ENCODE data around the gene LAPTM5. TPM values are rescaled to one million over a fixed set of nuclear protein-coding genes. Genes with fewer than 3 reads are reported as not detected.

The LAPTM5 gene
- total RNA-seq, 1 donor from 2014 or later: 19.5 TPM

DNA sequence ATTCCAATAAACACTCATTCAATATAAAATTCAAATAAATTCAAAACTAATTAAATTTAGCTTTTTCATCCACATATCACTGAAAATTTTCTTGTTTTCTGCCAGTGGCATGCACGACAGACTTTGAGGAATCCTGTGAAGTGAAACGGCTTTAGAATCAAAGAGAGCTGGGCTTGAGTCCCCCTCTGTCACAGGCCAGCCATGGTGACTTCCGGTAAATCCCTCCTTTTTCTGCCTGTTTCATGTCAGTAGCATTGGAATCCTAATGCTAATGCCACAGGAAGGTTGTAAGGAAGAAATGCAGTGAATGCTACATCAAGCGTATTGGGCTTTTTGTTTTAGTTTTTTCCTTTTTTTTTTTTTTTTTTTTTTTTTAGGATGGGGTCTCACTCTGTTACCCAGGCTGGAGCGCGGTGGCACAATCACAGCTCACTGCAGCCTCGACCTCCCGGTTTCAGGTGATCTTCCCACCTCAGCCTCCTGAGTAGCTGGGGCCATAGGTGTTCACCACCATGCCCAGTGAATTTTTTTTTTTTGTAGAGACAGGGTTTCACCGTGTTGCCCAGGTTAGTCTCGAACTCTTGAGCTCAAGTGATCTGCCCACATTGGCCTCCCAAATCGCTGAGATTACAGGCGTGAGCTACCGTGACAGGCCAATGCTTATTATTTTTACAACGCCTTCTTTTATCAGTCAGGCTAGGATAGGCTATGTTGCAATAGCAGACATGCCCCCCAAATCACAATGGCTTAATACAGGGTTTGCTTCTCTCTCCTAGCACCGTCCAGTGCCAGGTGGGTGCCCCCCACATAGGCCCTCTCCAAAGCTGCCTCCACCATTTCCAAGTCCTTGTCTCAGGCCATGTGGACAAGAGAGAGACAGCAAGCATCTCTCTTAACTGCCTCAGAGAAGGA lies 30.5 kb downstream of the LAPTM5 start:
- no peak for ATAC-seq (ENCODE audit: poor library complexity)
- DNase-seq: no peak
- intact Hi-C loops (cut with DNase I): no loop called here

DNA sequence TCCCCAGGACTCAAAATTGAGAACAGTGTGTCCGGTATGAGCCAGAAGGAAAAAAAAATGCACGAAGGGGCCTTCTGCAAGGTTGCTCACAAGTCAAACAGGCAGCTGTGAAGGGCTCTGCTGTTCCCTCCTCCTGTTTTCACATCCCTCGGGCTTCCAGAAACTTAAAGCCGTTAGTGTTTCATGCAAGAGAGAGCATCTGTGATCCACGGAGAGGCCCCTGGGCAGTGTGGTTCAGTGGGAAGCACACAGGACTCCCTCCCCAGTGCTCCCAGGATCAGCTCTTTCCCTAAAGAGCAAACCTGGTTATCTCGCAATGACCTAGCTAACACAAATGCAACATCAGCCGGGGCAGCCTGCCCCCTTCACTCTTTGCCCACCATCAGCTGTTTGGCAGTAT lies 31.3 kb downstream of the LAPTM5 start:
- intact Hi-C loops (cut with DNase I): no loop called here
- ATAC-seq (ENCODE audit: poor library complexity): no peak
- no peak for DNase-seq

DNA sequence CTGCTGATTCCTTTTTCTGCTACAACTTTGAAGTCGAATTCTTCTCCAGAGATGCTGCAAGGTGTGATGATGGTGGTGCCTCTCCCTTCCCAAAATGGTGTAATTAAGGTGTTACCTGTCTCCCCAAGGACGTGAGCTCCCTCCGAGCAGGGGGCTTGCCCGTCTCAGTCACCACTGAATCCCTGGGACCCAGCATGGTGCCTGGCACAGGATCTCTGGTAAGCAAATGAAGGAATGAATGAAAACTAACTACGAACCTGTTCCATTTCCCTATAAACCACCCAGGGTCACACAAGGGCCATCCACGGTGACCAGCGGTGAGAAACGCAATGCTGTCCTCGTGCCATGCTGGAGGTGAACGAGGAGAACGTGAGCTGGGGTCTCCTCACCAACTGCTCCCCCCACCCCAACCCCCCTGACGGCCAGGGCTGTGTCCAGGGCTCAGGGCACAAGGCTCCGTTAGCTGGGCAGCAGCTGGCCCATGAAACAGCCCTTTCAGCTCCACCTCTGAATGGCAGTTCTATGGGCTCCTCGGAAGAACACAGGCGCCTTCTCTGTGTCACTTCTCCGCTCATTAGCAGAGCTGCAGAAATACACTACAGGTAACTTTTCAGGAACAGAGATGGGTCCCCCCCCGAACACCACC lies 32.0 kb downstream of the LAPTM5 start:
- intact Hi-C loops (cut with DNase I): no loop called here
- no peak for ATAC-seq (ENCODE audit: poor library complexity)
- DNase-seq: no peak

DNA sequence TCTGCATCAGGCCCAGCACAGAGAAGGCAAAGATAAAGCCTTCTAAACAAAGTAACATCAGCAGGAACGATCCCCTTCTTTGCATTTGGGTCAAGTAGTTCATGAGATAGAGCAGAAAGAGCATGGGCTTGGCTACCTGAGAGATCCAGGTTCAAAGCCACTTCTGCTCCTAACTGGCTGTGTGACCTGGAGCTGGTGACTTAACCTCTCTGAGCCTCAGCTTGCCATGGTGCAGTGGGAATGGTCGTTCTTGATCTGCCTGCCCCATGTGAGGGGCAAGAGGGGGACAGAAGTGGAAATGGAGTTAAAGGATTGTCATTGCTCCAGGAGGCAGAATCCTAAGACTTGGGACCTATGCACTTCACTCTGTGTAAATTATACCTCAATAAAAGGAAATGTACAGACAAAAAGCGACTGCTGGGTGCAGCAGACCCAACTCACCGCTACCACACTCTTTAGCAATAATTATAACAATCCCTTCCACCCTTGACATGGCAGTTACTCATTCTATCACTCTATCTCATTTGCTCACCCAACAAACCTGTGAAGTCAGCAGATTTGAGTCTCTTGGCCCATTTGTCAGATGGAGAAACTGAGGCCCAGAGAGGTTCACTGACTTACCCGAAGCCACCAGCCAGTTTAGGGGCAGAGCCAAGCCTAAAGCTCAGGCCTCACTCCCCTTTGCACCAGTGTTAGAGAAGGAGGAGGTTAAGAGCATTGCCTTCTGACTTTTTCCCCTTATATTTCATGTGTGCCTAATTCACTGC lies 32.7 kb downstream of the LAPTM5 start:
- intact Hi-C loops (cut with DNase I): loop anchor here (5.0 kb wide), 1 partner anchor 187 kb away; no protein-coding TSS in a partner anchor
- DNase-seq: no peak
- no peak for ATAC-seq (ENCODE audit: poor library complexity)

DNA sequence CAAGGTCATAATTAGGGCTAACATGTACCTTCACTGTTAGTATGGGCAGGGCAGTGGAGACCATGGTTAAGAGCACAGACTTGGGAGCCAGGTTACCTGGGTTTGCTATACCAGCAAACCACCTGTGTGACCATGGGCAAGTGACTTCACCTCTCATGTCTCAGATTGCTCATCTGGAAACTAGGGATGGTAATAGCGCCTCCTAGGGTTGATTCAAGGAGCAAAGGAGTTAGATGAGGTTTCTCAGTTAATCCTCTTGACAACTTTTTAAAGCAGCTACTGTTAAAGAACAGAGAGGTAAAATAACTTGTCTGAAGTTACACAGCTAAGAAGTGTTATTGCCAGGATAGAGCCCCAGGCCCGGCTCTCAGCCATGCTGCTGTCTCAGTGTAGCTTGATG lies 33.4 kb downstream of the LAPTM5 start:
- ATAC-seq (ENCODE audit: poor library complexity) (no peak), DNase-seq (no peak)
- intact Hi-C loops (cut with DNase I): loop anchor here (5.0 kb wide), 1 partner anchor 188 kb away; no protein-coding TSS in a partner anchor

DNA sequence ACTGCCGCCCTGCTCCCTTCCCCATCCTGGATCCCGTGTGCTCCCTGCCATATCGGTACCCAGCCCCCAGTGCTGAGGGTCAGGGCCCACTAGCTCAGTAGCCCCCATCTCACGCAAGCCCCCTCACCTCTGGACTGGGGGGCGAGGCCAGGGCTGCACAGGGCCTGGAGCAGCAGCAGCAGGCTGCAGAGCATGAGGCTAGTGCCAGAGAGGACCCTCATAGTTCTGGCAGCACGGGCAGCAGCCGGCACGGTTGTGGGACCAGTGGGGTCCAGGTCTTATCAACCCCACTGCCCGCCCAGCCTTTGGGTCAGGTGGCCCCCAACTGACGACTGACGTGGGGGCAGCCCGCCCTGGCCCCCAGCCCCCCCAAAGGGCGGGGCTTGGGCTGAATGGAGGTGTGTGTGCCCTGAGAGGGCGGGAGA lies 34.2 kb downstream of the LAPTM5 start, which contains the start of gene MATN1:
Gene MATN1, minus strand, starts transcription at position 255 of the 425 bp plus-strand sequence. Its CDS starts 34 bp downstream, at position 221.
- no peak for DNase-seq
- no peak for ATAC-seq (ENCODE audit: poor library complexity)
- intact Hi-C loops (cut with DNase I): loop anchor here (5.0 kb wide), 1 partner anchor 189 kb away; no protein-coding TSS in a partner anchor

DNA sequence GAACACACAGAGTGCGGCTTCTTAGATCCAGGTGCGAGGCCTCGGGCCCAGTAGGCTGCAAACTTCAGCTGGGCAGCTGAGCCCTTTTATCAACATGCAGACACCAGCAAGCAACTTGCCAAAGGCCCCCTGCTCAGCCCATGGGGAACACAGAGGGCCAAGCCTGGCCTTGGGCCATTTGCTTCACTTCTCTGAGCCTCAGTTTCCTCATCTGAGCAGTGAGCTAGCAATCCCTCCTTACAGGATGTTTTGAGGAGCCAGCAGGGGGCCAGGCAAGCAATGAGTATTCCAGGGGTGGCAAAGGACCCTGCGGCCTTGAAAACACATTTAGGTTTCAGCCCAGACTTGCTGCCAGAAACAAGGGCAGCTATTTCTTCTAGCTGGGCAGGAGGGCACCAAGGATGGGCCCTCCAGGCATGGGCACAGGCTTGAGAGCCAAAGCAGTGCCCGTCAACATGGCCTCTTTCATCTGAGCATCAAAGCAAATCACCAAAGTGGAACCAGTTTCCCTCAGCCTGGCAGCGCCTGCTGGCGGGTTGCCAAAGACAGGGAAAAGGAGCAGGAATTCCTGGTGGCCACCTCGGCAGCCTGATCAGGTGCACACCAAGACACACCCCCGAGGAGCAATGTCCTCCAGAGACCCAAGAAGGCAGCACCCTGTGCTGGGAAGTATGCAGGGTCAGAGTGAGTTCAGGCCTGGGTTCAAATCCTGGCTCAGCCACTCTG lies 35.6 kb downstream of the LAPTM5 start:
- ATAC-seq (ENCODE audit: poor library complexity) (no peak), DNase-seq (no peak)
- intact Hi-C loops (cut with DNase I): loop anchor here (5.0 kb wide), 1 partner anchor 190 kb away; no protein-coding TSS in a partner anchor

DNA sequence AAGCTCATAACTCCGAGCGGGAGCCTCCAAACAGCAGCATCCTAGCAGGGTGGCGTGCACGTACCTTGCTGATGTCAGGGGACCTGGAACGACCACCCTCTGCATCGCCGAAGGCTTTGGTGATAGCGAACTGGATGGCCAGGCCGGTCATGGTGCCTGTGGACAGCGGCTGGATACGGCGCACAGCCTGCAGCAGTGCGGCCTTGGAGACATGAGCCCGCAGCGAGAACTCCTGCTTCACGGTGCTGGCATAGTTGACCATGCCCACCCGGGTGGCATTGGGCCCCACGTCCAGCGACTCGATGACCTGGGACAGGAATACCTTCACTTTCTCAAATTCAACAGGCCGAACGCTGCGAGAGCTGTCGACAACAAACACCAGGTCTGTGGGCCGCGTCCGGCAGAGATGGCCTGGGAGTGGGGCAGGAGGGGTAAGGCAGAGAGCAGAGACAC lies 36.2 kb downstream of the LAPTM5 start:
- no peak for DNase-seq
- intact Hi-C loops (cut with DNase I): loop anchor here (5.0 kb wide), 1 partner anchor 191 kb away; no protein-coding TSS in a partner anchor

DNA sequence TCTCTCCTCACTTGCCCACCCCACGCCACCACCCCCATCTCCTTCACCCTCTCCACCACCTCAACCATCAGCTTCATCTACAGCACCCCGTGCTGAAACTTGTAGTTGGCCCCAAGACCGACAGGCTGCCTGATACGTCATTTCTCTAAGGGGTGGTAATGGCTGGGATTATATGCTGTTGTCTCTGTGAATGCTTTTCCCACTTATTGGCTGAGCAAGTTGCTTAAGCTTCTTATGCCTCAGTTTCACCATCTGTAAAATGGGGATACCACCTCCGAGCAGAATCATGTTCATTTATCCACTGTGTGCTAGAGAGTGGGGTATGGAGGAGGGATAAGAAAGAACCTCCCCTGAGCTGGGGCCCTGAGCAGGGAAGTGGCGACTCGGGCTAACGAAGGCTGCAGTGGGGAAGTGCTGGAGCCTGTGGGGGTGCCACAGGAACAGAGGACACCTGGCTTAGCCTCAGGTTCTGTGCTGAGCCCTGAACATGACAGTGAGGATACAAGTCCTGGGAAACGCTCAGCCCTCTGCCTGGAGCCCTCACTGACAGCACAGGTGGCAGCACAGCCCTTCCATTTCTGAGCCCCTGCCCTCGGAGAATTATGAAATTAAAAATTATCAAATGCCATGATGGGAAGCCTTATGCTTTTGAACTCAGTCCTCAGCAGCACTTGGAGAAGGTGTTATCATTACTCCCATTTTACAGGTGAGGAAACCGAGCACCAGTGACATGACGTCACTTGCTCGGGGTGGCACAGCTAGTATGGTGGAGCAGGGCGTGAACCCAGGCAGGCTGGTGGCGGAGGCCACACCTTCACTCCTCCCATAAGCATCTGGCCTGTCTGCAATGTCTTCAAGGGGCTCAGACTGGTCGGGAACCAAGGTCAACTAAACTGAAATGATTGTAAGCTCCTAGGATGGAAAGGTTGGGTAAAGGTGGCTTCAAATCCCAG lies 37.0 kb downstream of the LAPTM5 start:
- no peak for DNase-seq
- ATAC-seq (ENCODE audit: poor library complexity): no peak
- intact Hi-C loops (cut with DNase I): loop anchor here (5.0 kb wide), 1 partner anchor 192 kb away; no protein-coding TSS in a partner anchor

More for the DNA sequence above, 36.2 kb downstream of the LAPTM5 start:
- no peak for ATAC-seq (ENCODE audit: poor library complexity)

DNA sequence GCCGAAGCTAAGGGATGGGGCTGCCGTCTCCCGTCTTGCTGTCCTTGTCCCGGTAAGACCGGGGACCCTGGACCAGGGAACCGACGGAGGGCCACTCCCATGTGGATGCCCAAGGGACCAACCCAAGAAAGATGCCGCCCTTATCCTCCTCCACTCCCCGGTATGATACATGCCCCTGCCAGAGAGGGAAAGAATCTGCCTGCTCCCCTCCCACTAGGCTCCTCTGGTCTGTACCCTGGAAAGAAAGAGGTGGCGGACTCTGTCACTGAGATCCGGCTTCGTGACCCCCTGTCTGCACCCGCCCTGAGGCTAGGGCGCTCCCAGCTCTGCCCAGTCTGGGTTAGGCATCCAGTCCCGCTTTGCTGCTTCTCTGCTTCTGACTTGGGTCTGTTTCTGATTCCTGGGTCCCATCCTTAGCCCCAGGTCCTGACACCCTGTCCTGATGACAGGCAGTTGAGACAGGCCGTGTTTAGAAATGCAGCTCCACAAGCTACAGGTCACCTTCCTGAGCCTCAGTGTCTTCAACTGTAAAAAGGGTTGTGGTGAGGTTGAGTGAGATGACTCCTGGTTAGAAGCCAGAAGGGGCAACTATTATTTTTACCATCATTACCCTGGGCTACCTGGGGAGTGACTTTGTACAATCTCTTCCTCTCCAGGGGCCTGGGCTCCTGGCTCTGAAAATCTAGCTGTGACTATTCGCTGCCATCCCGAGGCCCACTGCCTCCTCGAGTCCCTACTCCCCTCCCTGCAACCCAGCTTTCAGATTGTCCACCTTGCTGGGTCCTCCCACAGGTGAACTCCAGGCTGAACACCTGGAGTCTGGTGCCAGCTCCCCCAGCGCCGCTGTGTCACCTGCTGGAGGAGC lies 37.9 kb downstream of the LAPTM5 start:
- ATAC-seq (ENCODE audit: poor library complexity) (no peak), DNase-seq (no peak)
- intact Hi-C loops (cut with DNase I): loop anchor here (2.0 to 5.0 kb wide), 2 partner anchors 59 to 193 kb away; no protein-coding TSS in a partner anchor

DNA sequence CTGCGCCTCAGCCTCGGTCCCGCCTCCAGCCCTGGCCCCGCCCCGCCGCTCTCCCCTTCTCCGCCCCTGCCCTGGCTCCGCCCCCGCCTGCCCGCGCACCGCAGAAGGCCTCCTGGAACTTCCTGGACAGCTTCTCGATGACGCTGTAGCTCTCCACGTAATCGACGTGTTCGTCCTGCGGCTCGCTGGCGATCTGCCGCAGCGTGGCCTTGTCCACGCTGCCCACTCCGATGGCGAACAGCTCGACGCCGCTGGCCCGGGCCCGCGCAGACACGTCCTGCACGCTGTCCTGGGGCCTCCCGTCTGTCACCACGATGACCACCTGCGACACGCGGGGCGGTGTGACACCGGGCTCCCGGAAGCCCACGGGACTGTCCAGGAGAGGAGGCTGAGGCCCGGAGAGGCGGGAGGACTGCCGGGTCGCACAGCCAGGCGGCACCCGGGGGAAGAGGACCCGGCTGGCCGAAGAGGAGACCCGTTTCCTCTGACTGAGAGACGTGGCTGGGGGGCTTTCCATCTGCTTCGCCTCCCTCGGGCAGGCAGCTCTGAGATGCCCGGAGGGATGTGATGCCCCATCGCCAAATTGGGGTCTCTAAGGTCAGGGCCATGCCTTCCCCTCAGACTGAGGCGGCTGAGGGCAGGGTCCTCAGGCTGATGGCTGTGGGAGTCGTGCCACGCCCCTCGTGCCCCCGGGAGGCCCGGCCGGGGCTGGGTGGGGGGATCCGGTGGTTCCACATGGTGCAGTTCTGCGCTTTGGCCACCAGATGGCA lies 38.8 kb downstream of the LAPTM5 start:
- ATAC-seq (ENCODE audit: poor library complexity): peak; percentile 91
- DNase-seq: peak; percentile 86
- intact Hi-C loops (cut with DNase I): loop anchor here (2.0 kb wide), 1 partner anchor 60 kb away; no protein-coding TSS in a partner anchor

DNA sequence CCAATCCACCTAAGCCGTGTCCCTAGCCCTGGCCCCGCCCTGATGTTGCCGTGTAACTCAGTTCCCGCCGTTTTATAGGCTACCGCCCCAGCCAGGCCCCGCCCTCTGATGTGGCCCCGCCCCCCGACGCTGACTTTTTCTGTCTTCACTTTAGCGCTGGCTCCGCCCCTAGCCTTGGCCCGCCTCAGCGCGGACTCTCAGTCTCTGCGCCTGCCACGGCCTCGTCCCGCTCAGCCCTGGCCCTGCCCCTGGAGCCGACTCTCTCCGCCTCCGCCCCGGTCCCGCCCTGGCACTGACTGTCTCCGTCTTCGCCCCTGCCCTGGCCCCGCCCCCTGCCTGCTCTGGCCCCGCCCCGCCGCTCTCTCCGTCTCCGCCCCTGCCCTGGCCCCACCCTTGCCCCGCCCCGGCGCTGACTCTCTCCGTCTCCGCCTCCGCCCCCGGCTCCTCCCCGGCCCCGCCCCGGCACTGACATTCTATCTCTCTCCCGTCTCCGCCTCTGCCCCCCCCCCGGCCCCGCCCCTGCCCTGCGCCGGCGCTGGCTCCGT lies 39.4 kb downstream of the LAPTM5 start:
- peak; percentile 85 for ATAC-seq (ENCODE audit: poor library complexity)
- intact Hi-C loops (cut with DNase I): loop anchor here (2.0 kb wide), 1 partner anchor 61 kb away; no protein-coding TSS in a partner anchor
- DNase-seq: peak; percentile 100

DNA sequence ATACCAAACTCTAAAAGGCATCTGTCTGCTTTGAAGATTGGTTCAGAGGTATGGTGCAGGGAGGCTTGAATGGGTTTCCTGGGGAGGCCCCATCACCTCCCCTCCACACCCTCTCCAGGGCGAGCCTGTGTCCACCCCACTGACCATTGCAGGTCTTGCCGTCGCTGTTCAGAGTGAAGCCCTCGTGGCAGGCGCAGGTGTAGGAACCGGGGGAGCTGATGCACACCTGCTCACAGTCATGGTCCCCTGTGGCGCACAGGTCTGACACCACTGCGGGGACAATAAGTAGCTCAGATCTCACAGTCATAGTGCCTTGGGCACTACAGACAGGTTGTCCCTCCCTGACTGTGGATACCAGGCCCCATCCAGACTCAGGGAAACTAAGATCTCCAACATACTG lies 40.9 kb downstream of the LAPTM5 start:
- intact Hi-C loops (cut with DNase I): no loop called here
- ATAC-seq (ENCODE audit: poor library complexity) (no peak), DNase-seq (no peak)

DNA sequence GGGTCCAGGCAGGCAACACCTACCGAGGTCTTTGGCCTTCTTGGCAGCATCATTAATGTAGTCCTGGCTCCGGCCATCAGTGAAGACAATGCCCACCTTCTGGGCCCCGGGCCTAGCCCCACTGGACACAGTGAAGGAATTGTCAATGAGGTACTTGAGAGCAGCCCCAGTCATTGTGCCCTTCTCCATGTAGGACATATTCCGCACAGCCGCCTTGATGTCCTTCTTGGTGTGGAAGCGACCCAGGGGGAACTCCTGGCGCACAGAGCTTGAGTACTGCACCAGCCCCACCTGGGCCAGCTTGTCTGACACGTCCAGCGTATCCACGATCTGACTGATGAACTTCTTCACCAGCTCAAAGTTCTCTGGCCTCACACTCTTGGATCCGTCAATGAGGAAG lies 41.7 kb downstream of the LAPTM5 start:
- DNase-seq (no peak), ATAC-seq (ENCODE audit: poor library complexity) (no peak)
- intact Hi-C loops (cut with DNase I): no loop called here

DNA sequence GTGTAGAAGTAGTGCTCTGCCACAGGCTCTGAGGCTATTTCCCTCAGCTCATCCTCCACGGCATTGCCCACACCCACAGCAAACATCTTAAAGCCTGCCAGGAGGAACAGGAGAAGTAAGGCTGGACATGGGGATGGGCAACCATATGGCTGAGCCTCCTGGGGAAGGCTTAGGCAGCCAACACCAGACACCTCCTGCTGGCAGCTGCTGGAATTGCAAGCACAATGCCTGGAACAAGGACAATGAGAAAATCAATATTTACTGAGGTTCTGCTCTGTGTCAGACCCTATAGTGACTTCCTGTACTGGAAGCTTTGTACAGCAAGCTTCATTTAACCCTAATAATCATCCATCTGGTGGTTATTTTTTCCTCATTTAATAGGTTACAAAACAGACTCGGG lies 42.4 kb downstream of the LAPTM5 start:
- DNase-seq (no peak), ATAC-seq (ENCODE audit: poor library complexity) (no peak)
- intact Hi-C loops (cut with DNase I): no loop called here

Data from Right ventricle myocardium superior (tissue), 1 donor.